ENCODE data around the gene GNG3.
"Not testable (repeated sequence)": the region's sequence is repeated elsewhere in the genome, so short reads cannot be mapped to it uniquely, and the experiment has no call there.

Gene GNG3

GRCh38 chr11:62675415-62675814 is 32.1 kb upstream of the GNG3 start:
- not testable (repeated sequence) for H3K36me3 ChIP-seq (ENCODE audit: control insufficient read depth, insufficient read depth, low read length); H2AK5ac ChIP-seq (ENCODE audit: low read length); H3K56ac ChIP-seq (ENCODE audit: low read length); H2BK15ac ChIP-seq (replicated peaks; ENCODE audit: low read depth); H3K27ac ChIP-seq (ENCODE audit: low read depth, low read length); H3K23ac ChIP-seq (ENCODE audit: low read length); H3K9ac ChIP-seq (ENCODE audit: low read length); H2BK5ac ChIP-seq (ENCODE audit: low read length); H3K27me3 ChIP-seq (ENCODE audit: insufficient read depth, low read length, poor library complexity); H3K4me1 ChIP-seq (ENCODE audit: control insufficient read depth, low read depth, low read length); DNase-seq; H4K8ac ChIP-seq (ENCODE audit: low read depth, low read length); H3K4me2 ChIP-seq (ENCODE audit: low read length); H3K4me3 ChIP-seq (ENCODE audit: low read length); H2BK120ac ChIP-seq (ENCODE audit: low read depth, low read length); H3K18ac ChIP-seq (ENCODE audit: low read length); H4K5ac ChIP-seq (ENCODE audit: low read length); H3K4ac ChIP-seq (ENCODE audit: low read depth, low read length)
- H3K79me1 ChIP-seq (ENCODE audit: low read length) = peaks cover 11% of the 10 kb centered on the region
- H3K79me2 ChIP-seq (ENCODE audit: control insufficient read depth, insufficient read depth, low read length) = peaks cover 14% of the 10 kb centered on the region
- no CpG with 5 or more reads among the region's 10 CpGs for WGBS (ENCODE audit: extremely low coverage, insufficient coverage, low lambda C conversion rate)

- no peak overlapping the region for H2AK5ac ChIP-seq (ENCODE audit: low read length)
- no peaks in the 10 kb centered on the region for H3K27me3 ChIP-seq (ENCODE audit: insufficient read depth, low read length, poor library complexity)
- H2BK5ac ChIP-seq (ENCODE audit: low read length) = no peak overlapping the region
- H3K4me3 ChIP-seq (ENCODE audit: low read length) = no peak overlapping the region
- no peak overlapping the region for H3K4ac ChIP-seq (ENCODE audit: low read depth, low read length)
- H3K9ac ChIP-seq (ENCODE audit: low read length) = no peak overlapping the region
- no peak overlapping the region for H3K4me2 ChIP-seq (ENCODE audit: low read length)
- no peak overlapping the region for H2BK120ac ChIP-seq (ENCODE audit: low read depth, low read length)
- H2BK15ac ChIP-seq (replicated peaks; ENCODE audit: low read depth) = no peak overlapping the region
- WGBS (ENCODE audit: extremely low coverage, insufficient coverage, low lambda C conversion rate) = no CpG with 5 or more reads among the region's 6 CpGs
- no peak overlapping the region for H4K8ac ChIP-seq (ENCODE audit: low read depth, low read length)
- H3K56ac ChIP-seq (ENCODE audit: low read length) = no peak overlapping the region
- H3K27ac ChIP-seq (ENCODE audit: low read depth, low read length) = no peak overlapping the region
- peaks cover 5% of the 10 kb centered on the region for H3K36me3 ChIP-seq (ENCODE audit: control insufficient read depth, insufficient read depth, low read length)
- H3K18ac ChIP-seq (ENCODE audit: low read length) = no peak overlapping the region
- DNase-seq = no peak
- no peak overlapping the region for H3K23ac ChIP-seq (ENCODE audit: low read length)
- peaks cover 14% of the 10 kb centered on the region for H3K79me2 ChIP-seq (ENCODE audit: control insufficient read depth, insufficient read depth, low read length)
- H3K79me1 ChIP-seq (ENCODE audit: low read length) = peaks cover 11% of the 10 kb centered on the region
- no peak overlapping the region for H4K5ac ChIP-seq (ENCODE audit: low read length)
- H3K4me1 ChIP-seq (ENCODE audit: control insufficient read depth, low read depth, low read length) = peaks cover 3% of the 10 kb centered on the region
These were observed 30.8 kb upstream of the GNG3 start for GRCh38 chr11:62676698-62677097.

DNA sequence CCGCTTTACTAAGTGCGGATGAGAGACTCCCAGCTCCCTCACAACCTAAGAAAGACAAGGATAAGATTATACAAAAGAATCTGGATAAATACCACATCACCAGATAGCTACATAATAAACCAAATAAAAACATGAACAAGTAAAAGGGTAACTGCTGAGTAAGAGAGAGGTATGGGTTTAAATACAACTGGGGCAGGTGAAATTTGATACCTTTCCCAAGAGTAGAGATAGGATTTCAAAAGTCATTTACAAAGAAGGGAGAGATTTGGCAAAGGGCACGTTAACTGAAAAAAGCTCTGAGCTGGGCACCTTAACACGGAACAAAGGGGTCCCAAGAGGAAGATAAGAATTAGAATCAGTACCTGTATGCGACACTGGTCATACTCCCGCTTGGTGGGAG is 30.3 kb upstream of the GNG3 start:
- Histone ChIP-seq H3K4me3 (ENCODE audit: low read length) (no peak overlapping the region), H3K4ac (ENCODE audit: low read depth, low read length) (no peak overlapping the region), H3K9ac (ENCODE audit: low read length) (no peak overlapping the region), H4K5ac (ENCODE audit: low read length) (no peak overlapping the region), H3K79me2 (ENCODE audit: control insufficient read depth, insufficient read depth, low read length) (peaks cover 14% of the 10 kb centered on the region), H3K27ac (ENCODE audit: low read depth, low read length) (no peak overlapping the region), H2BK5ac (ENCODE audit: low read length) (no peak overlapping the region), H2BK15ac (replicated peaks; ENCODE audit: low read depth) (no peak overlapping the region), H3K79me1 (ENCODE audit: low read length) (peaks cover 11% of the 10 kb centered on the region), H4K8ac (ENCODE audit: low read depth, low read length) (no peak overlapping the region), H2AK5ac (ENCODE audit: low read length) (no peak overlapping the region), H3K56ac (ENCODE audit: low read length) (no peak overlapping the region), H3K4me1 (ENCODE audit: control insufficient read depth, low read depth, low read length) (peaks cover 3% of the 10 kb centered on the region), H3K23ac (ENCODE audit: low read length) (no peak overlapping the region), H3K4me2 (ENCODE audit: low read length) (no peak overlapping the region), H2BK120ac (ENCODE audit: low read depth, low read length) (no peak overlapping the region), H3K18ac (ENCODE audit: low read length) (no peak overlapping the region), H3K27me3 (ENCODE audit: insufficient read depth, low read length, poor library complexity) (no peaks in the 10 kb centered on the region), H3K36me3 (ENCODE audit: control insufficient read depth, insufficient read depth, low read length) (peaks cover 5% of the 10 kb centered on the region)
- no peak for DNase-seq
- WGBS (ENCODE audit: extremely low coverage, insufficient coverage, low lambda C conversion rate) = no CpG with 5 or more reads among the region's 6 CpGs

GRCh38 chr11:62677714-62678113 is 29.8 kb upstream of the GNG3 start:
- Histone ChIP-seq H3K9ac (ENCODE audit: low read length) (peak overlapping the region; percentile 22), H3K4me1 (ENCODE audit: control insufficient read depth, low read depth, low read length) (peaks cover 3% of the 10 kb centered on the region)
- no CpG with 5 or more reads among the region's 15 CpGs for WGBS (ENCODE audit: extremely low coverage, insufficient coverage, low lambda C conversion rate)

DNA sequence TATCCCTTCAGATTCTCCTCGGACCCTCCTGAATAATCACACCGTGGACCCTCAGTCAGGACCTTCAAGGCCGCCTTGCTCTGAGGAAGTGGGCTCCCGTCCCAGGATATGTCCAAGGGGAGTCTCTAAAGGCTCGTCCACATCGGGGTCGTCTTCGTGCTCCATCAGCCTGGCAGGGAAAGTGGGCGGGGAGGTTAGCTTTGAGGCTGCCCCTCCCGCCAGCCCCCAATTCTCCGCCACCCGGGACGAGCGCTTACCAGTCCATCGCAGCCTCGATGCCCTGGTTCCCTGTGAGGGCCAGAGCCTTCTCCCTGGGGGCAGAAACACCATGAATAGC is 29.1 kb upstream of the GNG3 start:
- peaks cover 3% of the 10 kb centered on the region for H3K4me1 ChIP-seq (ENCODE audit: control insufficient read depth, low read depth, low read length)
- H3K23ac ChIP-seq (ENCODE audit: low read length) = no peak overlapping the region
- no peaks in the 10 kb centered on the region for H3K27me3 ChIP-seq (ENCODE audit: insufficient read depth, low read length, poor library complexity)
- H2AK5ac ChIP-seq (ENCODE audit: low read length) = no peak overlapping the region
- DNase-seq = no peak
- peaks cover 9% of the 10 kb centered on the region for H3K79me1 ChIP-seq (ENCODE audit: low read length)
- H3K4me2 ChIP-seq (ENCODE audit: low read length) = peak overlapping the region; percentile 72
- H3K4ac ChIP-seq (ENCODE audit: low read depth, low read length) = no peak overlapping the region
- H2BK5ac ChIP-seq (ENCODE audit: low read length) = no peak overlapping the region
- no peak overlapping the region for H4K5ac ChIP-seq (ENCODE audit: low read length)
- no peak overlapping the region for H2BK15ac ChIP-seq (replicated peaks; ENCODE audit: low read depth)
- peak overlapping the region; percentile 84 for H3K4me3 ChIP-seq (ENCODE audit: low read length)
- no peak overlapping the region for H4K8ac ChIP-seq (ENCODE audit: low read depth, low read length)
- H3K79me2 ChIP-seq (ENCODE audit: control insufficient read depth, insufficient read depth, low read length) = peaks cover 10% of the 10 kb centered on the region
- H2BK120ac ChIP-seq (ENCODE audit: low read depth, low read length) = no peak overlapping the region
- peak overlapping the region; percentile 94 for H3K56ac ChIP-seq (ENCODE audit: low read length)
- H3K27ac ChIP-seq (ENCODE audit: low read depth, low read length) = no peak overlapping the region
- peaks cover 5% of the 10 kb centered on the region for H3K36me3 ChIP-seq (ENCODE audit: control insufficient read depth, insufficient read depth, low read length)
- peak overlapping the region; percentile 86 for H3K9ac ChIP-seq (ENCODE audit: low read length)
- H3K18ac ChIP-seq (ENCODE audit: low read length) = no peak overlapping the region
- WGBS (ENCODE audit: extremely low coverage, insufficient coverage, low lambda C conversion rate) = no CpG with 5 or more reads among the region's 16 CpGs

More at GRCh38 chr11:62677714-62678113, 29.8 kb upstream of the GNG3 start:
- no peak for DNase-seq
- no peak overlapping the region for H3K27ac ChIP-seq (ENCODE audit: low read depth, low read length)
- no peak overlapping the region for H2BK15ac ChIP-seq (replicated peaks; ENCODE audit: low read depth)
- H4K5ac ChIP-seq (ENCODE audit: low read length) = no peak overlapping the region
- no peaks in the 10 kb centered on the region for H3K27me3 ChIP-seq (ENCODE audit: insufficient read depth, low read length, poor library complexity)
- H4K8ac ChIP-seq (ENCODE audit: low read depth, low read length) = no peak overlapping the region
- no peak overlapping the region for H3K56ac ChIP-seq (ENCODE audit: low read length)
- no peak overlapping the region for H3K4me3 ChIP-seq (ENCODE audit: low read length)
- H3K4ac ChIP-seq (ENCODE audit: low read depth, low read length) = no peak overlapping the region
- no peak overlapping the region for H2BK5ac ChIP-seq (ENCODE audit: low read length)
- no peak overlapping the region for H2AK5ac ChIP-seq (ENCODE audit: low read length)
- peaks cover 5% of the 10 kb centered on the region for H3K36me3 ChIP-seq (ENCODE audit: control insufficient read depth, insufficient read depth, low read length)
- no peak overlapping the region for H3K18ac ChIP-seq (ENCODE audit: low read length)
- H3K23ac ChIP-seq (ENCODE audit: low read length) = no peak overlapping the region
- no peak overlapping the region for H2BK120ac ChIP-seq (ENCODE audit: low read depth, low read length)
- peak overlapping the region; percentile 72 for H3K4me2 ChIP-seq (ENCODE audit: low read length)
- H3K79me2 ChIP-seq (ENCODE audit: control insufficient read depth, insufficient read depth, low read length) = peaks cover 14% of the 10 kb centered on the region
- H3K79me1 ChIP-seq (ENCODE audit: low read length) = peaks cover 11% of the 10 kb centered on the region

Data from mesendoderm (in vitro differentiated cells).